Panc1 (cell line): ENCODE data around the gene AGAP1. TPM values are rescaled to one million over a fixed set of nuclear protein-coding genes. Genes with fewer than 3 reads are reported as not detected.

Source experiments
- ATAC-seq: fragments of 200-7000 bp; cut with Tn5 transposase; 2 replicates; pipeline ENCODE4 v1.9.1; 2020; ENCODE audit warnings: mild to moderate bottlenecking, moderate library complexity
- BruUV-seq: library from RNA; stranded (reverse); fragments of 400-500 nt; replicated peaks from 2 replicates; lab custom pipeline; 2021; lab: Mats Ljungman, UMichigan
- CTCF ChIA-PET: fragments of 300-600 bp; sonication (Branson Sonifier 250); formaldehyde crosslinking; loops from one replicate; lab custom pipeline; 2022; ENCODE audit warnings: antibody characterized with exemption; lab: Charles Lee
- POLR2A ChIA-PET: fragments of 300-600 bp; sonication (Branson Sonifier 250); formaldehyde crosslinking; loops from one replicate; lab custom pipeline; 2022; ENCODE audit warnings: antibody characterized with exemption; lab: Charles Lee
- DNase-seq: peaks from one replicate; pipeline ENCODE4 v3.0.0-alpha.2; 2010; ENCODE audit warnings: low read depth, low spot score
- H3K27ac ChIP-seq: 2 replicates; pipeline ENCODE4 v1.5.1; 2011; ENCODE audit warnings: mild to moderate bottlenecking, low read length, inconsistent platforms
- H3K27me3 ChIP-seq: fragments of 200-500 bp; sonication (Bioruptor generic); 2 replicates; pipeline ENCODE4 v1.6.0; 2014; ENCODE audit warnings: low read length, inconsistent platforms; ENCODE audit not compliant: control insufficient read depth, insufficient read depth
- H3K36me3 ChIP-seq: fragments of 200-500 bp; sonication (Bioruptor generic); 2 replicates; pipeline ENCODE4 v1.5.1; 2014; ENCODE audit warnings: inconsistent platforms, mild to moderate bottlenecking, low read length, moderate library complexity; ENCODE audit not compliant: control insufficient read depth, insufficient read depth
- H3K4me1 ChIP-seq: 2 replicates; pipeline ENCODE4 v1.5.1; 2011; ENCODE audit warnings: inconsistent platforms, mild to moderate bottlenecking, low read length, moderate library complexity; ENCODE audit not compliant: control insufficient read depth, insufficient read depth
- H3K4me3 ChIP-seq, 2 experiments: 2 replicates each; pipeline ENCODE4 v1.5.1; 2011 to 2012; ENCODE audit warnings: low read depth in 2 of 2, low read length in 2 of 2, mild to moderate bottlenecking in 2 of 2, inconsistent platforms in 1 of 2, moderate library complexity in 1 of 2
- H3K9me3 ChIP-seq: fragments of 200-500 bp; sonication (Bioruptor generic); 2 replicates; pipeline ENCODE4 v1.5.1; 2014; ENCODE audit warnings: low read depth, mild to moderate bottlenecking, inconsistent platforms, low read length, moderate library complexity; ENCODE audit not compliant: control insufficient read depth, insufficient read depth
- CTCF ChIP-seq: fragments of 450-650 bp; IDR thresholded peaks from 2 replicates; pipeline ENCODE4 v1.5.1; 2017; ENCODE audit warnings: mild to moderate bottlenecking
- POLR2AphosphoS5 ChIP-seq: IDR thresholded peaks from 2 replicates; pipeline ENCODE4 v1.6.1; 2012; ENCODE audit warnings: mild to moderate bottlenecking, low read depth, low read length, moderate library complexity
- REST ChIP-seq, 2 experiments: IDR thresholded peaks; 2 replicates each; pipeline ENCODE4 v1.6.1; 2011 to 2012; ENCODE audit warnings: low read depth in 2 of 2, control low read depth in 1 of 2, low read length in 1 of 2, mild to moderate bottlenecking in 1 of 2, moderate library complexity in 1 of 2; ENCODE audit not compliant: insufficient read depth in 1 of 2
- SIN3A ChIP-seq: IDR thresholded peaks from 2 replicates; pipeline ENCODE4 v1.6.1; 2012; ENCODE audit warnings: low read depth, mild to moderate bottlenecking, low read length, moderate library complexity, borderline replicate concordance; ENCODE audit not compliant: insufficient read depth
- TCF7L2 ChIP-seq: IDR thresholded peaks from 2 replicates; pipeline ENCODE4 v1.6.1; 2011; ENCODE audit warnings: mild to moderate bottlenecking, low read depth, low read length, inconsistent platforms
- in situ Hi-C: cut with HindIII; loops from 2 replicates; pipeline ENCODE4 v1.10.0; 2016; ENCODE audit warnings: low sequenced_read_pairs, low pct_unique_long_range_greater_than_20kb
- intact Hi-C: fragments of 100-400 bp; cut with micrococcal nuclease; formaldehyde crosslinking; loops from one replicate; pipeline ENCODE4 v1.10.0; 2022; ENCODE audit not compliant: unreplicated experiment
- total RNA-seq: library from RNA; stranded (reverse); gene quantifications from one replicate; pipeline ENCODE4 v1.2.1, GENCODE V29; 2021; ENCODE audit not compliant: unreplicated experiment

The AGAP1 gene
- total RNA-seq, 1 experiment from 2014 or later, result 38.9 TPM

- no peak for ATAC-seq
- POLR2A ChIA-PET, result no interaction called here
- Histone ChIP-seq H3K4me3 (no peak overlapping the region), H3K9me3 (no peaks in the 10 kb centered on the region), H3K36me3 (no peaks in the 10 kb centered on the region), H3K27ac (no peak overlapping the region), H3K27me3 (no peaks in the 10 kb centered on the region), H3K4me1 (no peaks in the 10 kb centered on the region; the same call in 1 of the 2 replicates)
- DNase-seq, result no peak
- intact Hi-C loops (no loop called here), in situ Hi-C loops (no loop called here)
- CTCF ChIA-PET, result no interaction called here
- no TSS peak for BruUV-seq
- TF ChIP-seq CTCF (no peak), POLR2AphosphoS5 (no peak), SIN3A (no peak), TCF7L2 (no peak), REST (IDR thresholded peaks at IDR 0.05; ENCODE audit: insufficient read depth in 1 of 2, low read depth in 2 of 2, low read length in 1 of 2) (no peak)
Observed at GRCh38 chr2:235654103-235654813, 160.4 kb downstream of the AGAP1 start.

- DNase-seq, result no peak
- BruUV-seq, result no TSS peak
- POLR2A ChIA-PET, result no interaction called here
- in situ Hi-C loops (no loop called here), intact Hi-C loops (no loop called here)
- Histone ChIP-seq H3K9me3 (no peaks in the 10 kb centered on the region), H3K27ac (no peak overlapping the region), H3K36me3 (no peaks in the 10 kb centered on the region), H3K4me3 (no peak overlapping the region), H3K4me1 (no peaks in the 10 kb centered on the region; the same call in 1 of the 2 replicates), H3K27me3 (no peaks in the 10 kb centered on the region)
- TF ChIP-seq SIN3A (no peak), TCF7L2 (no peak), POLR2AphosphoS5 (no peak), CTCF (no peak), REST (IDR thresholded peaks at IDR 0.05; ENCODE audit: insufficient read depth in 1 of 2, low read depth in 2 of 2, low read length in 1 of 2) (no peak)
- peak; percentile 51; the same call in 1 of the 2 replicates for ATAC-seq
- CTCF ChIA-PET, result no interaction called here
Observed at GRCh38 chr2:235658351-235659174, 164.7 kb downstream of the AGAP1 start.
